Measurements from ENCODE around the gene MIER2.
A peak's percentile ranks its signal among the peaks of the same experiment; 100 is the strongest.
"Not testable (repeated sequence)": the region's sequence is repeated elsewhere in the genome, so short reads cannot be mapped to it uniquely, and the experiment has no call there.

The MIER2 gene

DNA sequence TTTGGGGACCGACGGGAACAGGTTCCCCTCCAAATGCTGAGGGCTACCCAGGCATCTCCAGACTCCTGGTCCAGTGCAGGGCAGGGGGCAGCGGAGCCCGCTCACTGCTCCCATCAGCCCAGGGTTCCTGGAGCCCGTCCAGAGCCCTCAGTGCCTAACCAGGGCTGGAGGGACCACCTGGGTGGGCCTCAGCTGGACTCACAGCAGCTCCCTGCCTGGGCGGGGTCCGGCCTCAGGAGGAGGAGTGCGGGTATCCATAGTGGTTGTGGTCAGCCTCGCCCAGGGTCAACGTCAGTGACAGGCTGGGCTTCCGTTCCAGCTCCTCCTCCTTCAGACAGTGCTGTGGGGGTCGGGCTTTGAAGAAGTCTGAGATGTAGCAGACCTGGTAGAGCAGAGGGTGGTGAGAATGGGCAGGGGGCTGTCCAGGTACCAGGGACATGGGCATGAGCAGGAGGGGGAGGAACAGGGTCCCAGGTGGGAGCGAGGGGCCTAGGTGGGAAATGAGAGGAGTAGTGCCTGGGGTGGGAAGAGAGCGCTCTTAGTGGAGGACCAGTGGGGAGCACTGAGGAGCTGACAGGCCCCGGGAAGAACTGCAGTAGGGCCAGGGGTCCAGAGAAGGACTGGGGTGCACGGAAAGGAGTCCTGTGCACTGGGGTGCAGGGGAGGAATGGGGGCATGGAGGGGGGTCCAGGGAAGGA lies 63.3 kb downstream of the MIER2 start:
- no peak for DNase-seq

DNA sequence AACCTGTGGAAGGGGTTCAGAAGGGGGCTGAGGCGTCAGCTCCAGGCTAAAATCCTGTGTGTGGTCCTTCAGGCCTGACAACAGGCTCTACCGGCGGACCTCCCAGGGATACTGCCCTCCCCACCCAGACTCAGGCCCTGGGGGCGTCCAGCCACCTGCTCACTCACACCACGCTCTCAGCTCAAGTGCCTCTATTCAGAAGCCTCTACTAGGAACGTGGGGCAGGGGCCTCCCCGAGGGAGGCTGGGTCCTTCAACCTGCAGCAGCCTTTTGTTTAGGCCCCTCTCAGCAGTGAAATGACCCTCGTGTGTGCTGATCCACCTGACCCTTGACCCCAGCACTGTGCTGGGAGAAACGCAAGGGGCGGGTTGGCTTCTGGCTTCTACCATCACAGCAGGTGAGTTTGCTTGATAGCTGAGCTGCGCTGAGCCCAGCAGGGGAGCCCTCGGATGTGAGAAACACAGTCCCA lies 64.0 kb downstream of the MIER2 start:
- DNase-seq, result peak; percentile 19

DNA sequence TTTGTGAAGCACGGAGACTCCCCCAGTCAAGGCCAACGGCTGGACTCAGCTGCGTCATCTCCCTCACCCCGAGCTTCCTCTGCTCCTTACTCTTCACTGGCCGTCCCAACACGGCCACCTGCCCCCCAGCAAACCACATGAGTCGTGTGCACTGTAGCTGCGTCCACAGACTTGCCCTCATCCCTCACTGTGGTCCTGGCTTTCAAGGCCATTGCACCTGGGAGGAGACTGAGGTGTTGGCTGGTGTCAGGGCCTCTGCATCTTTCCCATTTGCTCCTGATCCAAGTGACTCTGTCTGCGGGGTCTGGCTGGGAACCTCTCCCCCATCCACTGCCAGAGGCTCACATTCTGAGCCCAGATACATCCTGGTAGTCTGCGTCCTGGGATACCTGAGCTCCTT lies 64.9 kb downstream of the MIER2 start:
- no peak for DNase-seq

DNA sequence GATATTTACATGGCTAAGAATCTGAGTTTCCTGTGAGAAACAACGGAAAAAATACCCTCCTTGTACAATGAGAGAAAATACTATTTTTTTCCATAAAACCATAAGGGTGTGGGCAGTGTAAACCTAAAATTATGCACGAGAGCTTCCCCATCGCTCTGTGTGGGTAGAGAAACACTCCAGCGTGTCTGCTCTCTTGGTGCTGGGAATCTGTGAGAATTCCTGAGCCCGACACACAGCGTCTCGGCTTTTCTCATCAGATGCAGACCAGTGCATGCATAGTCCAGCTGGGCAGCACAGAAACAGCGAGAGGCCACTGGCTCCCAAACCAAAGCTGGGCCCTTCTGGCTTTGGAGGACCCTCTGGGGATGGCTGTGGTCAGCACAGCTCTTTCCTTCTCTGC lies 65.4 kb downstream of the MIER2 start:
- no peak for DNase-seq

DNA sequence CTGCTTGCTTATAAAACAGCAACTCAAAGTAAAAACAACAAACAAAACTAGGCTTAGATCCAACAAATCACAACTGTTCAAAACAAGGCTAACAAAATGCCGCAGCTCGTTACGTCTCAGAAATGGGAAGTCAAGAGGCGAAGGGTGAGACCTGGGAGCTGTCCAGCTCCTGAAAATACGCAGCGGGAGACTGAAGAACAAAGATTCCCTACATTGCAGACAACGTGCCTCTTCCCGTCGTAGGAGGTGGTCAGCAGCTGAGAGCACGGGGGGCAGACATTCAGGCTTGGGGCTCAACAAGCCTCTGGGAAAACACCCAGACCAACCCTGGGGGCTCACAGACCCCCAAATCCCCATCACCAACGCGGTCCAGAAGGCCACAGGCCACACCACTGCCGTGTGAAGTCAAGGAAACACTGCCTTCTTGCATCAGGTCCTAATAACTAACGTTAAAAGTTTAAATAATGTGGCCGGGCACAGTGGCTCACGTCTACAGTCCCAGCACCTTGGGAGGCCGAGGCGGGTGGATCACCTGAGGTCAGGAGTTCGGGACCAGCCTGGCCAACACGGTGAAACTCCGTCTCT lies 66.9 kb downstream of the MIER2 start:
- no peak for DNase-seq

DNA sequence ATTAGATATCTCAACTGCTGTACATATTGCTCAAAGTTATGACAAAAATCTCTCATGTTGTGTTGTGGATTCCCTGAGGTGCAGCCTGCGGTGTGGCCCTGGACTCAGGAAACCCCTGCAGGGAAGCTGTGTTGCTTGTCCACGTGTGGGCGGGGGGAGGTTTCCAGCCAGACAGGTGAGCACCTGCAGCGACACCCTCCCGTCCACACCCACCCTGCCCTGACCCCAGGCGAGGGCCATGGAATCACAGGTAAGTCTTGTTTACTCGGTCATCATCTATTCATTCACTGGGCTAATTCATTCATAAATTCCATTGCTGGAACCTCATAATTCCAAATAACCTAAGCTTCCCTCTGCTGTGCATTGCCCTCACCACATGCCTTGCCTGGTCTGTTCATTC lies 67.5 kb downstream of the MIER2 start:
- no peak for DNase-seq

DNA sequence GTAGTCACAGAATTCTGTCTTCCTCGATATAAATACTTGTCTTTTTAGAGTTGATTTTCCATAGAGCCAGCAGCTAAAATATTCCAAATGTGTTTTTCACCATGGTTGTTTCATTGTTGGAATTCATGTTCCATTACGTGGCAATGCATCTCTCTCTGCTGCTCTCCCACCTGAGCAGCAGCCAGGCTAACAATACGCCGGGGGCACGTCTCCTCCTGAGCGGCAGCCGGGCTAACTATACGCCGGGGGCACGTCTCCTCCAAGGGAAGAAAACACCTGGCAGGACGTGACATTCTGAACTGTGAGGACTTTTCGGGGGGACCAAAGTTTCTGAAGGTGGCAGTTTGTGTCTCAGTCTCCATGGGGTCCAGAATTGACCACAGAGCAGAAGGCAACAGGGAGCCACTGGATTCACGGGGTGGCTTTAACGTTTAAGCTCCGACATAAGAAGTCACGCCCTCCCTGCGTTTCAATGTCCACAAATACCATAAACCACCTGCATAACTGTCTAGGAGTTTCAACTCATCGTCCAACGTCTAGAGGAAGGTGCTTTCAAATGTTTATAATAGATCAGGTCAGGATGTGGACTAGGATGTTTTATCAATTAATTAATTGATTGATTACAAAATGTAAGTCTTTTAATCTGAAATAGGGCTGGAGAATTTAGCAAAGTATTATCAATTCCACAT lies 68.5 kb downstream of the MIER2 start:
- no peak for DNase-seq

DNA sequence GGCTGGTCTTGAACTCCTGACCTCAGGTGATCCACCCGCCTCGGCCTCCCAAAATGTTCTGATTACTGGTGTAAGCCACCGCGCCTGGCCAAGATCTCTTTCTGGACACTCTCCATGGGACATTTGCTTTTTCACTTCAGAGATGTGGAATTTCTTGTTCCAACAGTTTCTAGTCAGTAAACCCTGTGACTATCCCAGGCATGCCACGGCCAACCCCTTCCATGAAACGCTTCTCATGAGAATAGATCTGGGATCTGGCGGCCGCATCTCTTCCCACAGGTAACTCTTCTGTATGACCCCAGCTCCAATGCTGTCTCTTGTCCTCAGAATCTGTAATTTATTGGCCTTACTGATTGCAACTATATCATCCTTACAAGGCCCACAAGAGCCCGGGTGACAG lies 69.6 kb downstream of the MIER2 start:
- no peak for DNase-seq

DNA sequence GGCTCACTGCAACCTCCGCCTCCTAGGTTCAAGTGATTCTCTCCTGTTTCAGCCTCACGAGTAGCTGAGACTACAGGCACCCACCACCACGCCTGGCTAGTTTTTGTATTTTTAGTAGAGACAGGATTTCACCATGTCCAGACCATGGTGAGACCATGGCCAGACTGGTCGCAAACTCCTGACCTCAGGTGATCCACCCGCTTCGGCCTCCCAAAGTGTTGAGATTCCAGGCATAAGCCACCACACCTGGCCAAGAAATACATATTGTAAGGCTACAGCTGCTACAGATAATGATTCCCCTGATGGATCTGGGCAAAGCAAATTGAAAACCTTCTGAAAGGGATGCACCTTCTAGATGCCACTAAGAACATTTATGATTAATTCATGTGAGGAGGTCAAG lies 71.2 kb downstream of the MIER2 start:
- DNase-seq, result no peak

DNA sequence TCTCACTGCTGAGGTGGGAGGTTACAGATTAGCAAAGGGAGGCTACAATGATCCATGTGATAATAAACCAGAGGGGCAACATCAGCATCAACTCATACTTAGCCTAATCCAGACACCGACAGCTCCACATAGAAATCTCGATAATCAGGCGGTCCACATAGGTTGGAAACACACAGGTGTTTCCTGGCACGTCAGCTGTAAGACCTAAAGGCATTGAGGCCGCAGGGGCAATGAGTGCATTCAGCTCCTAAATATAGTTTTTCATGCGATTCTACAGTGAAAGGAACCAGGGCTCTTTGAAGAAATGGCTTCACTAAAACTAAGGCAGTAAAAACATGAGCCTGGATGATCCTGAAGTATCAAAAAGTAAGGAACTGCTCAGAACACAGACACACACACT lies 72.7 kb downstream of the MIER2 start:
- DNase-seq, result no peak

DNA sequence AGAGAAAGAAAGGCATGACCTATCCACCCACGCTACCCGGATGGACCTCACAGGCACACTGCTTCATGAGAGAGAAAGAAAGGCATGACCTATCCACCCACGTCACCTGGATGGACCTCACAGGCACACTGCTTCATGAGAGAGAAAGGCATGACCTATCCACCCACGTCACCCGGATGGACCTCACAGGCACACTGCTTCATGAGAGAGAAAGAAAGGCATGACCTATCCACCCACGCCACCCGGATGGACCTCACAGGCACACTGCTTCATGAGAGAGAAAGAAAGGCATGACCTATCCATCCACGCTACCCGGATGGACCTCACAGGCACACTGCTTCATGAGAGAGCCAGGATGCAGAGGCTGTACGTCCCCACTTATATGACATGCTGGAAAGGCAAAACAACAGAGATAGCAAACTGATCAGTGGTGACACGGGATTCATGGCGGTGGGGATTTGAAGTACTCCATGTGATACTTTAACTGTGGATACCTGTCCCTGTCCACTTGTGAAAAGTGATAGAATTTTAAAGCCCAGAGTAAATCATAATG lies 73.8 kb downstream of the MIER2 start:
- DNase-seq, result not testable (repeated sequence)

DNA sequence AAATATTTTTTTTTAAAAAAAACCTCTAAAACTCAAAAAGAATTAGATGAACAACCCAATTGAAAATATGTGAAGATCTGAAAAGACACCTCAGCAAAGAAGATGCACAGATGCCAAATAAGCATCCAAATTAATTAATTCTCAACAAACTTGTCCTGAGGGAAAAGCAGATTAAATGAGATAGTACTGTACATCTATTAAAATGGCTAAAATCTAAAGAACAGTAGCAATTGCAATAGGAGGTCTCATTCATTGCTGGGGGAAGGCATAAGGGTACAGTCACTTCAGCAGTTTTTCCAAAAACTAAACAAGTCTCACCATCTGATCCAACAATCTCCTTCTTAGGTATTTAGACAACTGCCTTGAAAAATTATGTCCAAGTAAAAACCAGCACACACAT lies 75.4 kb downstream of the MIER2 start:
- no peak for DNase-seq

DNA sequence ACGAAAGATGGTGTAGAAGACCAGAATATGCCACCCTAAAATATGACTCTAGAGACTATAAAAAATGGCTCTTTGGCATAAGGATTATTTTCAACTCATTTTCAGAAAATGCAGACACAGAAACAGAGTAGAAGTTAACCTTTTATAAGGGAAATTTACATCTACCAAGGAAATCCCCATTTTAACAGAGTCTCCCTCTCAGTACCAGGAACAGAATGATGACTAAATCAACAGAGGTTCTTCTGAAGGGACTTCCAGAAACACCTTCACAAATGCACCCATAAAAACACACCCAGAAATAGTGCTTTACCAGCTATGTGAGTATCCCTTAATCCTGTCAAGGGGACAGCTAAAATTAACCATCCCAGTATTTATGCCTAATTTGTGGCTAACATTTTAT lies 82.5 kb downstream of the MIER2 start:
- no peak for DNase-seq

DNA sequence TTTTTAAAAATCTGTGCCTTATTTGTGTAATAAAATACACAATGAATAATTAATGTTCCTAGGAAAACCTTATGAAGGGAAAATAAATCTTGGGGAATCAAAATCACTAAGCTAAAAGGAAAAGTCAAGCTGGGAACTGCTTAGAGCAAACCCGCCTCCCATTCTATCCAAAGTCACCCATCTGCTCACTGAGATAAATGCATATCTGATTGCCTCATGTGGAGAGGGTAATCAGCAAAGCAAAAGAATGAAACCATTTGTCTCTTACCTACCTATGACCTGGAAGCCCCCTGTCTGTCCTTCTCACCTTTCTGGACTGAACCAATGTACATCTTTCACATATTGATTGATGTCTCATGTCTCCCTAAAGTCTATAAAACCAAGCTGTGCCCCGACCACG lies 87.8 kb downstream of the MIER2 start:
- not testable (repeated sequence) for DNase-seq

Measured in NCI-H2029 treated with DMSO at 0.1 percent for 48 hours (cell line).